HG03575 (cell line): ENCODE data around the gene OOSP4A.
"Not testable (repeated sequence)": the region's sequence is repeated elsewhere in the genome, so short reads cannot be mapped to it uniquely, and the experiment has no call there.

ENCODE experiments used
- ATAC-seq: cut with Tn5 transposase; IDR thresholded peaks from one replicate; pipeline ENCODE4 v1.9.1; 2021; ENCODE audit not compliant: unreplicated experiment, insufficient number of reproducible peaks, low FRiP score; ENCODE audit errors: extremely low read depth

OOSP4A gene

GRCh38 chr11:59967677-59968394, 4.0 kb downstream of the OOSP4A start:
- no peak for ATAC-seq

- no peak for ATAC-seq
Measured at GRCh38 chr11:59968395-59968783, 4.6 kb downstream of the OOSP4A start.

GRCh38 chr11:59973097-59973496, 9.3 kb downstream of the OOSP4A start:
- ATAC-seq = no peak

- no peak for ATAC-seq
Measured at GRCh38 chr11:59981106-59981770, 17.4 kb downstream of the OOSP4A start.

GRCh38 chr11:59982037-59982436, 18.2 kb downstream of the OOSP4A start:
- not testable (repeated sequence) for ATAC-seq

- no peak for ATAC-seq
Measured at GRCh38 chr11:59983212-59983611, 19.4 kb downstream of the OOSP4A start.

GRCh38 chr11:59984368-59984767, 20.5 kb downstream of the OOSP4A start:
- ATAC-seq = no peak

GRCh38 chr11:59990421-59990820, 26.6 kb downstream of the OOSP4A start:
- no peak for ATAC-seq

GRCh38 chr11:59992425-59992824, 28.6 kb downstream of the OOSP4A start:
- ATAC-seq = no peak

- ATAC-seq = no peak
Measured at GRCh38 chr11:59997800-59998199, 34.0 kb downstream of the OOSP4A start.

GRCh38 chr11:59999691-60000090, 35.9 kb downstream of the OOSP4A start:
- ATAC-seq = no peak

- ATAC-seq = no peak
Measured at GRCh38 chr11:60003729-60004128, 39.9 kb downstream of the OOSP4A start.

- no peak for ATAC-seq
Measured at GRCh38 chr11:60005360-60005759, 41.5 kb downstream of the OOSP4A start.

GRCh38 chr11:60016881-60017280, 53.0 kb downstream of the OOSP4A start, which contains the start of gene OOSP4B:
Gene OOSP4B, plus strand, starts transcription at chr11:60017181.
- ATAC-seq = no peak

- no peak for ATAC-seq
Measured at GRCh38 chr11:60018058-60018457, 54.2 kb downstream of the OOSP4A start.
